AG08396 (cell line): Measurements from ENCODE around the gene KARS1.

Experiments used
- DNase-seq: peaks from one replicate; pipeline ENCODE4 v3.0.0; 2012; ENCODE audit warnings: low spot score, mixed read lengths

Gene KARS1

DNA sequence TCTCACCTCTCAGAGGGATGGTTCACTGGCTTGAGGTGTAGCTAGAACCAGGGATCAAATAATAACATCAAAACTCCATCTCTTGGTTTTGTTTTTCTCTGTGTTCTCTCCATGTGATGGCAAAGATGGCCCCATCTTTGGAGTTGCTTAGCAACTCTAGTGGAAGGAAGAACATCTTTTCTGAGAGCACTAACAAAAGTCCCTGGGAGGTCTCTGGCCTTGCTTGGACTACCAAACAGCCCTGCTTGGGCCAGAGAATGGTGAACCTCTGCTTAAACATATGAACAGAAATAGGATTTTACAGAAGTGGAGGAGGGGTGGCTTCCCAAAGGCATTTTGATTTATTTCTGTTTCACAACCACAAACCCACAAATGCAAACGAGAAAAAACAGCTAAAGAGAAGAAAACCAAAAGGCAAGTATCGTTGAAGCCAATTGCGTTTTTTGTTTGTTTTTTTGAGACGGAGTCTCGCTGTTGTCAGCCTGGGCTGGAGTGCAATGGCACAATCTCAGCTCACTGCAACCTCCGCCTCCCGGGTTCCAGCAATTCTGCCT is 68.1 kb downstream of the KARS1 start:
- no peak for DNase-seq

DNA sequence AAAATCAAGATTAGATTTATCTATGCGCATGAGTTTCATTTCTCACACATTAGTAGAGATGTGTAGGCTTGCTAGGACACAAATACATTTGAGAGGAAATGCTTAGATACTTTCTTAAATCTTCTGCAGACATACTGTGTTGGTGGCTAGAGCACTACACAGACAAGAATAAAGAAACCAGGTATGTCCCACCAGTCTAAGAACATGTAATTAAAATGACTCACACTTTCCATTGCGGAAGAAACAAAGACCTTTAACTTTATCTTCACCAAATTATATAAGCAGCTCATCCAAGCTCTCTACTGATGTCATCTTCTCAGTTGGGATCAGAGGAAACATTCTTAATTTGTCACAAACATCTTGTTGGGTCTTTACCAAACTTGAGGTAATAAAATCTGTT is 68.7 kb downstream of the KARS1 start:
- DNase-seq, result no peak

DNA sequence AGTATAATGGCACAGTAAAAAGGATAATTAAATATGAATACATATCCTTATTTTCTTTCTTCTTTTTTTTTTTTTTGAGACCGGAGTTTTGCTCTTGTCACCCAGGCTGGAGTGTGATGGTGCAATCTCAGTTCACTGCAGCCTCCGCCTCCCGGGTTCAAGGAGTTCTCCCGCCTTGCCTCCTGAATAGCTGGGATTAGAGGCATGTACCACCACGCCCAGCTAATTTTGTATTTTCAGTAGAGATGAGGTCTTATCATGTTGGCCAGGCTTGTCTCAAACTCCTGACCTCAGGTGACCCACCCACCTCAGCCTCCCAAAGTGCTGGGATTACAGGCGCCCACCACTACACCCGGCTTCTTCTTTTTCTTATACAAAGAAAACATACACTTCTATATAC is 69.3 kb downstream of the KARS1 start:
- DNase-seq, result no peak
